Upper lobe of right lung (tissue), 1 donor: Measurements from ENCODE around the gene PANX1. TPM values are rescaled to one million over a fixed set of nuclear protein-coding genes. Genes with fewer than 3 reads are reported as not detected.

ENCODE experiments used
- ATAC-seq: fragments of 200-7000 bp; cut with Tn5 transposase; one replicate; pipeline ENCODE4 v1.9.1; 2020; ENCODE audit warnings: mild to moderate bottlenecking, moderate library complexity
- DNase-seq: peaks from one replicate; pipeline ENCODE4 v3.0.0-alpha.2; 2020
- H3K27ac ChIP-seq: fragments of 200-600 bp; one replicate; pipeline ENCODE4 v1.8.0; 2022
- H3K27me3 ChIP-seq: fragments of 200-600 bp; one replicate; pipeline ENCODE4 v1.8.0; 2022; ENCODE audit warnings: mild to moderate bottlenecking
- H3K36me3 ChIP-seq: fragments of 200-600 bp; one replicate; pipeline ENCODE4 v1.8.0; 2022
- H3K4me1 ChIP-seq: fragments of 200-600 bp; one replicate; pipeline ENCODE4 v1.8.0; 2022
- H3K4me3 ChIP-seq: fragments of 200-600 bp; one replicate; pipeline ENCODE4 v1.8.0; 2022; ENCODE audit warnings: mild to moderate bottlenecking
- H3K9me3 ChIP-seq: fragments of 200-600 bp; one replicate; pipeline ENCODE4 v1.8.0; 2022
- intact Hi-C: fragments of 100-400 bp; cut with DNase I; formaldehyde crosslinking; loops from one replicate; pipeline ENCODE4 v1.11.0; 2022
- total RNA-seq: library from RNA; stranded (reverse); fragmentation: NEBNext Ultra II Directional; extraction: Animal tissue kit (Norgen Biotek cat#: 25700); gene quantifications from one replicate; pipeline ENCODE4 v1.2.1, GENCODE V29; 2021
- TF ChIP-seq, protein P1 (sequence below): fragments of 200-600 bp; IDR thresholded peaks from one replicate; pipeline ENCODE4 v1.8.0; 2022; ENCODE audit warnings: antibody characterized with exemption
- donor health status: DM: no; HTN: yes; CAD: no; lungs with severe emphysema.

PANX1 gene
- total RNA-seq, 1 donor from 2014 or later = 20.0 TPM

GRCh38 chr11:94147433-94147845 is 18.8 kb downstream of the PANX1 start:
- Histone ChIP-seq H3K27me3 (no peaks in the 10 kb centered on the region), H3K4me1 (peaks cover 34% of the 10 kb centered on the region), H3K27ac (no peak overlapping the region), H3K9me3 (no peaks in the 10 kb centered on the region), H3K36me3 (no peaks in the 10 kb centered on the region), H3K4me3 (no peak overlapping the region)
- TF ChIP-seq, protein P1, sequence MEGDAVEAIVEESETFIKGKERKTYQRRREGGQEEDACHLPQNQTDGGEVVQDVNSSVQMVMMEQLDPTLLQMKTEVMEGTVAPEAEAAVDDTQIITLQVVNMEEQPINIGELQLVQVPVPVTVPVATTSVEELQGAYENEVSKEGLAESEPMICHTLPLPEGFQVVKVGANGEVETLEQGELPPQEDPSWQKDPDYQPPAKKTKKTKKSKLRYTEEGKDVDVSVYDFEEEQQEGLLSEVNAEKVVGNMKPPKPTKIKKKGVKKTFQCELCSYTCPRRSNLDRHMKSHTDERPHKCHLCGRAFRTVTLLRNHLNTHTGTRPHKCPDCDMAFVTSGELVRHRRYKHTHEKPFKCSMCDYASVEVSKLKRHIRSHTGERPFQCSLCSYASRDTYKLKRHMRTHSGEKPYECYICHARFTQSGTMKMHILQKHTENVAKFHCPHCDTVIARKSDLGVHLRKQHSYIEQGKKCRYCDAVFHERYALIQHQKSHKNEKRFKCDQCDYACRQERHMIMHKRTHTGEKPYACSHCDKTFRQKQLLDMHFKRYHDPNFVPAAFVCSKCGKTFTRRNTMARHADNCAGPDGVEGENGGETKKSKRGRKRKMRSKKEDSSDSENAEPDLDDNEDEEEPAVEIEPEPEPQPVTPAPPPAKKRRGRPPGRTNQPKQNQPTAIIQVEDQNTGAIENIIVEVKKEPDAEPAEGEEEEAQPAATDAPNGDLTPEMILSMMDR = no peak
- intact Hi-C loops = no loop called here
- DNase-seq (no peak), ATAC-seq (no peak)

DNA sequence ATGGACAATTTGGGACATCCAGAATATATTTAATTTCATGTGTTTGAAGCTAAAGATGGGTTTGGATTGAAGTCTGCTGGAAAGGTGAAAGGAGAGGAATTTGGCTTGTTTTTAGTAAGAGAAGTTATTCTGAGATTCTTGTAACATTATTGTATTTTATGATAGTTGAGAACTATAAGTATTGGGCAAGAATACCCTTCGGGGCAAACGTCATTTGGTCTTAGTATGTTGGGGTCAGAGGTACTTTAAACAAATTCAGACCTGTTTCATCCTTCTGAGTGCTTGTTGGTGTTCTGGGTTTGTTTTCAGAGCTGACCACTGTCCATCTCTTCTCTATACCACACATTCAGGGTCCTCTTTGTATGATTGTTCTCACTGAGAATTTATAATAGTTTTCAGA is 19.5 kb downstream of the PANX1 start:
- TF ChIP-seq, protein P1 = no peak
- Histone ChIP-seq H3K4me1 (peaks cover 40% of the 10 kb centered on the region), H3K36me3 (no peaks in the 10 kb centered on the region), H3K27ac (no peak overlapping the region), H3K9me3 (no peaks in the 10 kb centered on the region), H3K27me3 (no peaks in the 10 kb centered on the region), H3K4me3 (no peak overlapping the region)
- no peak for DNase-seq
- intact Hi-C loops = no loop called here
- no peak for ATAC-seq

GRCh38 chr11:94149431-94150017 is 20.9 kb downstream of the PANX1 start:
- no peak for ATAC-seq
- Histone ChIP-seq H3K36me3 (no peaks in the 10 kb centered on the region), H3K27ac (no peak overlapping the region), H3K4me3 (no peak overlapping the region), H3K9me3 (no peaks in the 10 kb centered on the region), H3K4me1 (peaks cover 40% of the 10 kb centered on the region), H3K27me3 (no peaks in the 10 kb centered on the region)
- intact Hi-C loops = no loop called here
- DNase-seq = no peak
- TF ChIP-seq, protein P1 = no peak

- H3K27ac ChIP-seq = no peak overlapping the region
- no peaks in the 10 kb centered on the region for H3K9me3 ChIP-seq
- H3K27me3 ChIP-seq = no peaks in the 10 kb centered on the region
- H3K4me1 ChIP-seq = peaks cover 40% of the 10 kb centered on the region
- ATAC-seq (no peak), DNase-seq (no peak)
- H3K36me3 ChIP-seq = no peaks in the 10 kb centered on the region
- intact Hi-C loops = no loop called here
- H3K4me3 ChIP-seq = no peak overlapping the region
- TF ChIP-seq, protein P1 = no peak
Measured at GRCh38 chr11:94150056-94150455, 21.4 kb downstream of the PANX1 start.

- intact Hi-C loops = no loop called here
- DNase-seq (no peak), ATAC-seq (no peak)
Measured at GRCh38 chr11:94150704-94151685, 22.4 kb downstream of the PANX1 start.

More at GRCh38 chr11:94150704-94151685, 22.4 kb downstream of the PANX1 start:
- no peaks in the 10 kb centered on the region for H3K36me3 ChIP-seq
- no peaks in the 10 kb centered on the region for H3K9me3 ChIP-seq
- no peaks in the 10 kb centered on the region for H3K27me3 ChIP-seq
- no peak overlapping the region for H3K4me3 ChIP-seq
- TF ChIP-seq, protein P1 = no peak
- peaks cover 40% of the 10 kb centered on the region for H3K4me1 ChIP-seq
- no peak overlapping the region for H3K27ac ChIP-seq
